IPS-18a (cell line): ENCODE results near the gene CELSR1.
"Not testable (repeated sequence)": the region's sequence is repeated elsewhere in the genome, so short reads cannot be mapped to it uniquely, and the experiment has no call there.

Experiments used
- H3K27ac ChIP-seq: one replicate; pipeline ENCODE4 v1.5.1; 2013; ENCODE audit warnings: low read length
- H3K27me3 ChIP-seq: one replicate; pipeline ENCODE4 v1.6.1; 2013; ENCODE audit warnings: mild to moderate bottlenecking, low read length; ENCODE audit not compliant: control insufficient read depth, insufficient read depth
- H3K36me3 ChIP-seq: one replicate; pipeline ENCODE4 v1.6.1; 2013; ENCODE audit warnings: low read depth, low read length; ENCODE audit not compliant: control insufficient read depth
- H3K4me1 ChIP-seq: one replicate; pipeline ENCODE4 v1.6.1; 2013; ENCODE audit warnings: low read depth, low read length; ENCODE audit not compliant: control insufficient read depth
- H3K4me3 ChIP-seq: one replicate; pipeline ENCODE4 v1.5.1; 2013; ENCODE audit warnings: low read length
- H3K9ac ChIP-seq: one replicate; pipeline ENCODE4 v1.6.1; 2013; ENCODE audit warnings: mild to moderate bottlenecking, low read length, moderate library complexity
- H3K9me3 ChIP-seq: one replicate; pipeline ENCODE4 v1.6.1; 2013; ENCODE audit warnings: low read depth, low read length; ENCODE audit not compliant: control insufficient read depth

The CELSR1 gene

DNA sequence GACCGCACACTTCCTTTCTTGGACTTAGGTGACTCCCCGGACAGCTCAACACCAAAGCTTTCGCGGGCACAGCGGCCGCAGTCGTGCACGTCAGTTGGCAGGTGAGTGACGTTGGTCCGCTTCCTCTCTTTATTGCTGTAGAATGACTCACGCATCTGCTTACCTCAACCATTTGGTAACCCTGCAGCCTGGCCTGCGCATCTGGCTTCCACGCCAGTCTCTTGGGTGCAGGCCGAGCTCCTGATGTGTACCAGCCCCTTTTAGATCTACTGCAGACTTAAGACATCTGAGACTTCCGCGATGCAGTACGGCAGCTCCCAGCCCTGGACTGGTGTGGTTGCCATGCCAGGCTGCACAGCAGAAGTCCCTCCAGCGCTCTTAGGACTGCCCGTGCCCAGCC, 214.3 kb downstream of the CELSR1 start:
- H3K36me3 ChIP-seq = peaks cover 55% of the 10 kb centered on the region

DNA sequence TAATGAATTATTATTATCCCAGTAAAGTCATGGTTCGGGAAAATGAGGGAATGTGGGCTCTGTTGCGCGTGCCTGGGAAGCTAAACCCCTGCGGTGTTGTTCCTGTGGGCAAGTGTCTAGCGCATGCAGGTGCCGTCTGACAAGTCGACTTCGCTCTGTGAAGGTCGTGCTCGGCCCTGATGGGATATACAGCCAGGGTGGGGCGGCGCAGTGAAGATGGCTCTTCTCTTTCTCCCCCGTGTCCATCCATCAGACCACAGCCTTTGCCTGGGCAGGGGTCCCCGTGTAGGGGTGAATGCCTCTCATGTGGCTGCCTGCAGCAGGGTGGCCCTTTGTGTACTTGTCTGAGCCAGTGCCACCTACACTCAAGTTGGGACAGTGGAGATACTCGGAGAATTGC, 214.7 kb downstream of the CELSR1 start:
- Histone ChIP-seq H3K4me1 (no peaks in the 10 kb centered on the region), H3K36me3 (peaks cover 57% of the 10 kb centered on the region), H3K9me3 (no peaks in the 10 kb centered on the region), H3K27me3 (no peaks in the 10 kb centered on the region), H3K4me3 (no peak overlapping the region), H3K27ac (no peak overlapping the region), H3K9ac (no peak overlapping the region)

More for the DNA sequence above, 214.3 kb downstream of the CELSR1 start:
- Histone ChIP-seq H3K27ac (no peak overlapping the region), H3K9ac (no peak overlapping the region), H3K4me3 (no peak overlapping the region), H3K27me3 (no peaks in the 10 kb centered on the region), H3K9me3 (no peaks in the 10 kb centered on the region), H3K4me1 (no peaks in the 10 kb centered on the region)

DNA sequence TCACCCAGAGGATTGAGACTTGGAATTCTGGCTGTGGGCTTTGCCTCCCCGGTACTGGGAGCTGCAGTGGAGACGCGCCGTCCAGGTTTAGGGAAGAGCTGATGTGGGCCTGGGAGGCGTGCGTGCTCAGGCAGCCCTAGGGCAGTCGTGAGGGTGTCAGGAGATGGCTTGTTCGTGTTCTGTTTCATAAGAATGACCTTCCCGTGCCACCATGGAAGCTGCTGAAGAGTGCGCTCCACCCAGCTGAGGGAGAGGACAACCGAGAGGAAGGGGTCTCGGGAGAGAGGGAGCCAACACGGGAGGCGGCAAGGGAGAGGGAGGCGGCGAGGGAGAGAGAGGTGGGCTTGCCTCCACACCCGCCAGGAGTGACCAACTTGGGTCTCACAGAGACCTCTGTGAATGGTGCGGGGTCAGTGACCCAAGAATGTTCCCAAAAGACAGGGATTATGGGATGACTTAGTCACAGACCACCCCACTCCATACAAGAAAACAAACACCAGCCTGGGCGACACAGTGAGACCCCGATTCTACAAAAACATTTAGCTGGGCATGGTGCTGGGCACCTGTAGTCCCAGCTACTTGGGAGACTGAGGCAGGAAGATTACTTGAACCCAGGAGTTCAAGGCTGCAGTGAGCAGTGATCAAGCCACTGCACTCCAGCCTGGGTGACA, 216.6 kb downstream of the CELSR1 start:
- H3K4me1 ChIP-seq = no peaks in the 10 kb centered on the region
- H3K27ac ChIP-seq = no peak overlapping the region
- no peak overlapping the region for H3K4me3 ChIP-seq
- H3K27me3 ChIP-seq = no peaks in the 10 kb centered on the region
- H3K9me3 ChIP-seq = no peaks in the 10 kb centered on the region
- H3K36me3 ChIP-seq = peaks cover 57% of the 10 kb centered on the region
- H3K9ac ChIP-seq = no peak overlapping the region

DNA sequence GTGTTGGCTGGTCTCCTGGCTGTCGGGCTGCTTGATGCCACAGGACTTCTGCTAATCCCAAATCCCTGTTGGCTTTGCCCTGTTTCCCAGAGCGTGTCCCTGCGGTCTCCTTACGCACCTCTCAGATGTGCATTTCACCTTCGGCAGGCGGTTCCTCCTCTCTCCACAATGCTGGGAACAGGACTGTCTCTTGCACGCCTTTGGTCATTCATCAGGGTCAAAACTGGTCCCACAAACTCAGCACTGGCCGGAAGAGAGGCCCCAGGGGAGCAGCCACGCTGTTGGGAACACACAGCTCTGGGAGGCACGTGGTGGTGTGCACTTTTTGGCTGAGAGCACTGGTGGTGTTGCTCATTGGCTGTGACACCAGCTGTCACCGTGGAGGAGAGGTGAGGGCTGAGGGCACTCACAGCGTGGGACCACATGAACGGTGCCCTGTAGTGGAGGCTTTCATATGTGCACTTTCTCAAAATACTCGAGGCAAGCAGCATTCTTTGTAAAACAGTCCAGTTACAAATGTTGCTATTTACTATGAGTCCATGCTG, 217.2 kb downstream of the CELSR1 start:
- H3K9ac ChIP-seq = no peak overlapping the region

DNA sequence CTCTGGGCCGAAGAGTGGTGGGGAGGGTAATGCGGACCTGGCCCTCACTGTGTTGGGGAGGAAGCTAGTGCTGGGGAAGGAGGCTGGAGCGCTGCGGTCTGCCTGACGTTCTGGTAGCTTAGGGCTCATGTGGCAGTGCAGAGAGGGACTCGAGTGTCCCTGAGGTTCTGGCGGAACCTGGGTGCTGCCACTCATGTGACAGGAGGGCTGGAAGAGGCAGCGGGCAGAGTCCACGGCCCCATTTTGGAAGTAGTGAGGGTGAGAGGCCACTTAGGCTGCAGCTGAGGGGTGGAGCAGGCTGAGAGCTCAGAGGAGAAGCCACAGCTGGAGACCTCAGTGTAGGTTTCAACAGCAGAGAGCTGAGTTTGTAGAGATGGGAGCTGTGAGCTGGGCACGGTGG, 218.1 kb downstream of the CELSR1 start:
- H3K9ac ChIP-seq = no peak overlapping the region
- H3K27ac ChIP-seq = no peak overlapping the region
- H3K4me1 ChIP-seq = no peaks in the 10 kb centered on the region
- peaks cover 48% of the 10 kb centered on the region for H3K36me3 ChIP-seq
- no peaks in the 10 kb centered on the region for H3K27me3 ChIP-seq
- H3K4me3 ChIP-seq = no peak overlapping the region
- H3K9me3 ChIP-seq = no peaks in the 10 kb centered on the region

More for the DNA sequence above, 217.2 kb downstream of the CELSR1 start:
- H3K36me3 ChIP-seq = peaks cover 55% of the 10 kb centered on the region
- H3K4me1 ChIP-seq = no peaks in the 10 kb centered on the region
- no peak overlapping the region for H3K27ac ChIP-seq
- no peaks in the 10 kb centered on the region for H3K27me3 ChIP-seq
- H3K4me3 ChIP-seq = no peak overlapping the region
- H3K9me3 ChIP-seq = no peaks in the 10 kb centered on the region

DNA sequence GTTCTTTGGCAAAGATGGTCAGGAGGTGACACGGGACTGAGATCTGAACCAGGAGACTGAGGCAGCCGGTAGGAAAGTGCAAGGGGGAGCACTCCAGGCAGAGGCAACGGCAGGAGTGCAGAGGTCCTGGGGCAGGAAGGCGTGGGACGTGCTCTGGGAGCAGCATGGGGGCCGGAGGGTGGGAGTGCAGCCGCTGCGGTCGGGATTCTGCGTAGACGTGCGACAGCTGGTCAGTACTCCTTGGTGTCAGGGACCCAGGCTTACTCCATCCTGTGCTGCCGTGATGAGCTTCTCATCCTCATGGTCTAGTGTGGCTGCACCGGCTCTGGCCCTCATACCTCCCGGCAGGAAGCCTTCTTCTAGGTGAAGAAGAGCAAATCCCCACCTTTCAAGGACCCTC, 218.8 kb downstream of the CELSR1 start:
- Histone ChIP-seq H3K27ac (no peak overlapping the region), H3K9me3 (no peaks in the 10 kb centered on the region), H3K4me1 (no peaks in the 10 kb centered on the region), H3K9ac (no peak overlapping the region), H3K27me3 (no peaks in the 10 kb centered on the region), H3K36me3 (peaks cover 52% of the 10 kb centered on the region), H3K4me3 (no peak overlapping the region)

DNA sequence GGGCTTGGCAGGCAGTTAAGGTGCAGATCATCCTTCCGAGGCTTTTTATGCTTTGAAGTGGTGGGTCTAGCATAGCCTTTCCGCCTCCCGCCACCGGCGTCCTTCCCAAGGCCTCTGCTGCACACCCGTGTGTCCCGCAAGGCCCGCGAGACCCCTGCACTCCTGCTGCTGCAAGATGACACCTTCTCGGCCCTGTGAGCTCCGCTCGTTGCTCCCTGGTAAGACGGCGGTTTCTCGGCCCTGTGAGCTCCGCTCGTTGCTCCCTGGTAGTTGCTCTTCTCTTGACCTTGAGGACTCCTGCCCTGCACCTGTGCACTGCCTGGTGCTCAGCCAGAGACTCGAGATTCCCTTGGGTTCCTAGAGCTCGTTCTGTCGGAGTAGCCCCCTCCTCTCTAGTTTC, 219.8 kb downstream of the CELSR1 start:
- no peak overlapping the region for H3K9ac ChIP-seq
- no peaks in the 10 kb centered on the region for H3K4me1 ChIP-seq
- no peaks in the 10 kb centered on the region for H3K9me3 ChIP-seq
- no peak overlapping the region for H3K27ac ChIP-seq
- peaks cover 45% of the 10 kb centered on the region for H3K36me3 ChIP-seq
- no peak overlapping the region for H3K4me3 ChIP-seq
- no peaks in the 10 kb centered on the region for H3K27me3 ChIP-seq

DNA sequence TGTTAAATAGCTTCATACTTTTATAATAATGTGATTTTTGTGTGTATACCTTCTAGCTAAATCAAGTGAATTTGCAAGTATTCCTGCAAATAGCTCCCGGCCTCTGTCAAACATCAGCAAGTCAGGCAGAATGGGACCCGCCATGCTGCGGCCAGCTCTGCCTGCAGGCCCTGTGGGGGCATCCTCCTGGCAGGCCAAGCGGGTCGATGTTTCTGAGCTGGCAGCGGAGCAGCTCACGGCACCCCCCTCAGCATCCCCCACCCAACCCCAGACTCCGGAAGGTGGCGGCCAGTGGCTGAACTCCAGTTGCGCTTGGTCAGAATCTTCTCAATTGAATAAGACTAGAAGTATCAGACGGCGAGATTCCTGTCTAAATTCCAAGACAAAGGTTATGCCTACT, 221.4 kb downstream of the CELSR1 start:
- Histone ChIP-seq H3K27ac (no peak overlapping the region), H3K4me3 (no peak overlapping the region), H3K36me3 (peaks cover 48% of the 10 kb centered on the region), H3K9ac (no peak overlapping the region), H3K27me3 (no peaks in the 10 kb centered on the region), H3K9me3 (no peaks in the 10 kb centered on the region), H3K4me1 (no peaks in the 10 kb centered on the region)

DNA sequence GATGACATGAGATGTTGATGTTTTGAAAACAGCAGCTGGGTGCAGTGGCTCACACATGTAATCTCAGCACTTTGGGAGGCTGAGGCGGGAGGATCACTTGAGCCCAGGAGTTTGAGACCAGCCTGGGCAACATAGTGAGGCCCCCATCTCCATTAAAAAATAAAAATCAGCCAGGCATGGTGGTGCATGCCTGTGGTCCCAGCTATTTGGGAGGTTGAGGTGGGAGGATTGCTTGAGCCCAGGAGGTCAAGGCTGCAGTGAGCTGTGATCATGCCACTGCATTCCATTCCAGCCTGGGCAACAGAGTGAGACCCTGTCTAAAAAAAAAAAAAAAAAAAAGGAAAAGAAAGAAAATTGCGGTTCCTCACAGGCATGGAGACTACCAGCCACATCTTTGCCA, 224.6 kb downstream of the CELSR1 start:
- H3K4me3 ChIP-seq, H3K9me3 ChIP-seq, H3K27me3 ChIP-seq, H3K9ac ChIP-seq, H3K4me1 ChIP-seq, H3K27ac ChIP-seq: not testable (repeated sequence)
- H3K36me3 ChIP-seq = peaks cover 51% of the 10 kb centered on the region

DNA sequence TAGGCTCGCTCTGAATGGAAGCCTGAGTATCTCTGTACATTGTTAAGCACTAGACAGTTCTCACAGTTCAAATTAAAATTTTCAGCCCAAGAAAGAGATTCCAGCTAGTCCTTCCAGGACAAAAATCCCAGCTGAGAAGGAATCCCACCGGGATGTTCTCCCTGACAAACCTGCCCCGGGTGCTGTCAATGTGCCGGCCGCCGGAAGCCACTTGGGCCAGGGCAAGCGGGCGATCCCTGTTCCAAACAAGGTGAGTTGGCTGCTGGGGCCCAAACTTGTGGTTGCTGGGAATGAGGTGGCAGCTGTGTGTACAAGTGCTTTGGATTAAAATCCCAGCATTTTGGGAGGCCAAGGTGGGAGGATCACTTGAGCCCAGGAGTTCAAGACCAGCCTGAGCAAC, 225.4 kb downstream of the CELSR1 start:
- peaks cover 44% of the 10 kb centered on the region for H3K36me3 ChIP-seq
- no peak overlapping the region for H3K27ac ChIP-seq
- H3K9me3 ChIP-seq = no peaks in the 10 kb centered on the region
- no peaks in the 10 kb centered on the region for H3K27me3 ChIP-seq
- no peaks in the 10 kb centered on the region for H3K4me1 ChIP-seq
- H3K4me3 ChIP-seq = no peak overlapping the region
- no peak overlapping the region for H3K9ac ChIP-seq
